ENCODE results near the gene KLRC3.
"Not testable (repeated sequence)": the region's sequence is repeated elsewhere in the genome, so short reads cannot be mapped to it uniquely, and the experiment has no call there.

KLRC3 gene

GRCh38 chr12:10368206-10369171, 51.9 kb downstream of the KLRC3 start:
- no peak for DNase-seq

GRCh38 chr12:10367714-10368113, 52.7 kb downstream of the KLRC3 start:
- not testable (repeated sequence) for DNase-seq

DNA sequence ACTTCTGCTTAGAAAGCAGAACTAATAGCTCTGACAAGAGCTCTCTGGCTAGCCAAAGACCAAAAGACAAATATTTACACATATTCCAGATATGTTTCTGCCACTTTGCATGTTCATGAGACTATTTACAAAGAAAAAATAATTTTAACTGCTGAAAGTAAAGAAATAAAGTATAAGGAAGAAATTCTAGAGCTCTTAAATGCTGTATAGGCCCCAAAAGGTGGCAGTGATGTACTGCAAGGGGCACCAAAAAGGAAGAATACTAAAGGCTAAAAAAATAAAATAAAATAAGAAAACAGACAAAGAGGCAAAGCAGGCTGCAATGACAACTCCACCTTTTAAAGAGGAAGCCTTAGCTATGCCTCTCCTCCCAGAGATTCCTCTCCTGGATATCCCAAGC, 53.5 kb downstream of the KLRC3 start:
- DNase-seq: no peak

DNA sequence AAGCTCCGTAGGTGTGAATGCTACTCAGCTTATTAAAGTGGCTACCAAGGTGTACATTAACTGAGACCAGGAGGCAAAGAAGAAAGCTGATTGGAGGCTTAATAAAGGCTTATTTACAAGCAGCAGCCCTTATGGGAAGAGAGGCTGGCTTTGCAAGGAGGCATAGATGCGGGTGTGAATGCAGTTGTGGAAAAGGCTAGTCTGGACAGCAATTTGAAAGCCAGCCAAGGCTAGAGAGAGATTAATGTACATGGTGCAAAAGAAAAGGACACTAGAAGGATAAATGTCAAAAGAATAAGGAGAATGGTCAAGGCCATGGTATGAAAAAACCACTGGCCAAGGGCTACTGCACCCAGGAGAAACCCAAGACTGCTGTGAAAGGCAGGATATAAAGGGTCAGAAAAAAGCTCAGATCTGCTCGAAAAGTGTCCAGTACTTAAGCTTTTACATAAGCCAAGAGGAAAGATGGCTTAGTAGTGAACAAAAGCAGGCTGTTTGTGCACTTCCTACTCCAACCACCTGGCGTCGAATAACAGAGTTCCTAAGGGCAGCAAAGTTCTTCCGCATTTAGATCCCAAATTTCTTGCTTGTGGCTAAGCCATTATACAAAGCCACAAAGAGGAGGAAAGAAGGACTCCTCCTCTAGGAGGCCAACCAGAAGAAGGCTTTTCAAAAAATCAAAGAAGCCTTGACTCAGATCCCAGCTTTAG, 54.5 kb downstream of the KLRC3 start:
- no peak for DNase-seq

GRCh38 chr12:10364815-10365622, 55.4 kb downstream of the KLRC3 start:
- DNase-seq: no peak

- no peak for DNase-seq
These were observed 56.2 kb downstream of the KLRC3 start for GRCh38 chr12:10363914-10364814.

- DNase-seq: no peak
These were observed 56.8 kb downstream of the KLRC3 start for GRCh38 chr12:10363658-10363913.

GRCh38 chr12:10362828-10363657, 57.4 kb downstream of the KLRC3 start:
- DNase-seq: no peak

DNA sequence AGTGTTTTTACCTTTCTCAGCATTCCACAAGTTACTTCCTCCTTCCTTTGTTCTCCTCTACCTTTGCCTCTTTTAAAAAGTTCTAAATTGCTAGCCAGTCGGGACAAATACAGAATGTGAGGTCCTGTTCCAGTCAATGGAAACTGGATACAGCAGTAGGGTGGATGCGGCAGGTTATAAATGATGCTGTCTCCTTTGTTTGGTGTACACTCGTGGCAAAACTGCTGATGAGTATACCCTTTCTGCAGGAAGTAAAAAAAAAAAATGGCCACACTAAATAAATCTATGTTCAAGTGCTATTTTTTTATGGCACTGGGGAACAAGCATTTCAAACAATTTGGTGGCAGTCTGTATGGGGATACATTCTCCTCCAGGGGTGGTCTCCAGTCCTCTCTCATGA, 58.1 kb downstream of the KLRC3 start:
- DNase-seq: no peak

Measured in NCI-H446 (cell line).